HG02642 (cell line): ENCODE data around the gene TNFRSF4.
"Not testable (repeated sequence)": the region's sequence is repeated elsewhere in the genome, so short reads cannot be mapped to it uniquely, and the experiment has no call there.

ENCODE experiments used
- ATAC-seq: cut with Tn5 transposase; IDR thresholded peaks from one replicate; pipeline ENCODE4 v1.9.1; 2021; ENCODE audit warnings: mild to moderate bottlenecking; ENCODE audit not compliant: unreplicated experiment, poor library complexity

TNFRSF4 gene

GRCh38 chr1:1204998-1205768, 8.8 kb downstream of the TNFRSF4 start:
- ATAC-seq = no peak

GRCh38 chr1:1204425-1204920, 9.5 kb downstream of the TNFRSF4 start:
- no peak for ATAC-seq

DNA sequence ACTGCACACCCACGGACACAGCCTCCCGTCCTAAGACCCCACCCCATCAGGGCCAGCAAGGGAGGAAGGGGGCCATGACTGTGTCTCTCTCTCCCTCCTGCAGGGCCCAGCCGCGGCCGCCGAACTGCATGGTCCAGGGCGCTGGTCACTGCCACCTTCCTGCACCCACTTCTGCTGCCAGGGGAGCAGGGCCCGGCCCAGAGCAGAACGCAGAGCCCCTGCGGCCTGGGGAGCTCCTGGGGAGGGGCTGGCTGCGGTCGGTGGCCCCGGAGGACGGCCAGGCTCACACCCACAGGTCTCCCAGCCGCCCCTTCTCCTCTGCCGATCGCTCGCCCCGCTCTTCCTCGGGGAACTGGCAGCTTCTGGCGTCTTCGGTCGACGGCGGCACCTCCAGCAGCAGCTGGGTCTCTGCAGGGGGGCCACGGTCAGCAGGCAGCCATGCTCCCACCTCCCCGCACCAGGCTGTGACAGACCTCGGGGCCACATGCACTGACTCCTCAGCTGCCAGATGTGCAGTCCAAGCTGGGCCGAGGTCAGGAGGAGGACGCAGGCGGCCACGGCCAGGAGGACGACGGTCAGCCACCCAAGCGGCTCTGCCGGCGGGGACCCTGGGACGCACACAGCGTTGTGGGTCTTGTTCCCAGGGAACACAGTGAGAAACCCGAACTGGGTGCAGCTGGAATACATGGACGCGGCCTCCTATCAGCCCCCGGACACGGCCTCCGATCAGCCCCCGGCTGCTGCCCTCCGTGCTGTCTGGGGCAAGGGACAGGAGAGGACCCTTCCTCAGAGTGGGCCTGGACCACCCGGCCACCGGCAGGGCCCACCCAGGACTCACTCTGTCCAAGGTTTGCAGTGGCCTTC, 10.2 kb downstream of the TNFRSF4 start:
- no peak for ATAC-seq

DNA sequence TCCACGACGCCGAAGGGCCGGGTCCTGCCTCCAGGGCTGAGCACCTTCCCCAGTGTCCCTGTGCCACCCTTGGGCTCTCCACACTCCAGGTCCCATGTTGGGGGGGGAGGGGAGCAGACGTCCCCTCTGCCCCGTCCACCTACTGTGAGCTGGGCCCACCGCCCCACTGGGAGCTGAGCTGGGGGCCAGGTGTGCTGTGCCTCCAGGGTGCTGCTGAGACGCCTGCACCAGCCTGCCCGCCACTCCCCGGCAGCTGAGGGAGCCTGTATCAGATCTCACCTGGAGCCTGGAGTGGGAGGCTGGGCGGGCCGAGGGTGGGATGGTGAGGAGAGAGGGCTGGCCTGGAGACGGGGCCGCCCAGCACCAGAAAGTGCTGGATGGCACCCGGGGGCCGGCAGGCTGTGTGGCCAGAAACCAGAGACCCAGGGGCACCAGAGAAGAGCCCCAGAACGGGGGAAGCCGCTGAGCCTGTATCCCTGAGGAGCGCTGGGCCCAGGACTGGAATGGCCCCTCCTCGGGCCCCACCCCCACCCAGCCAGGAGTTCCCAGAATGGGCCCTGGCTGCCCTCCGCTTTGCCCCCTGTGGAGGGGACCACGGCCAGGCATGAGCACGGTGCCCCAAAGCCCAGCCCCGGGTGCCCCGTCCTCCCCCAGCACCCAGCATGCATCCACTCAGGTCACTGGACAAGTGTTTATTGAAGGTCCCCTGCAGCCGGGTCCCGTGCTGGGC, 11.0 kb downstream of the TNFRSF4 start:
- no peak for ATAC-seq

GRCh38 chr1:1200876-1201810, 12.8 kb downstream of the TNFRSF4 start:
- peak; percentile 49 for ATAC-seq

DNA sequence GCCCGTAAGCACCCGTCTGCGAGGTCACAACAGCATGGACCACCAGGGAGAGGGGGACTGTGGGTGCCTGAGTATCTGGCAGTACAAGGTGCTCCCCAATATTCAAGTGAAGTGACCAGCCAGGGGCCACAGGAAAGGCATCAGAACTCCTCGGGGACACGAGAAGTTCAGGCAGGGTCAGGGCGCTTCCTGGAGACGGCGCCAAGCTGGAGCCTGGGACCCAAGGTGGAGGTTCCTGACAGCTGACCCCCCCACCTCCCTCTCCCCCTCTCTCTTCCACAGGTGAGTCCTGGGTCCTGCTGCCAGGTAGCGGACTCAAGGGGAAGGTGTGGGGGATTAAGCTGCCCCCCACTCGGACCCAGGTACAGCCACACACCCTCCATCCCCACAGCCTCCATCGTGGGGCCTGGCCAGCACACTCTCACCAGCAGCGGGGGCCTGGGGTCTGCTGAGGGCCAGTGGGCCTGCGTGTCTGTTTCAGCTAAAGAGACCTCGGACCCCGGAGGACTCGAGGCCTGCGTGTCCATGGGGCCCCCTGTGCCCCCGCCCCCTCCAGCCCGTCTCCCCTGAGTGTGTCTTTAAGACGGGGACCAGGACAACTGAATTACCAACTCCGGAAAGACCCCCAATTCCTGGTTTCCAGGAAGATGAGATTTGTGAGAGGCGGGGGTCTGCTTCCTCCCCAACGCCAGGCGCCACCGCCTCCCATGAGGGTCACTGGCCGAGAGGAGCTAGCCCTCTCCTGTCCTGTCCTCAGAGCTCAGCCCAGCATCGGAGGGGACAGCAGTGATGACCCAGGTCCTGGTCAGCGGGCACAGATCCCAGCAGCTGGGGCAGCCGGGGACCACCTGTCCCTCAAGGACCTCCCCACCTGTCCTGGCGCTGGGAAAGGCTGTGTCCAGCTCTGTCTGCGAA, 13.7 kb downstream of the TNFRSF4 start:
- no peak for ATAC-seq

- no peak for ATAC-seq
These were observed 14.6 kb downstream of the TNFRSF4 start for GRCh38 chr1:1199141-1199960.

DNA sequence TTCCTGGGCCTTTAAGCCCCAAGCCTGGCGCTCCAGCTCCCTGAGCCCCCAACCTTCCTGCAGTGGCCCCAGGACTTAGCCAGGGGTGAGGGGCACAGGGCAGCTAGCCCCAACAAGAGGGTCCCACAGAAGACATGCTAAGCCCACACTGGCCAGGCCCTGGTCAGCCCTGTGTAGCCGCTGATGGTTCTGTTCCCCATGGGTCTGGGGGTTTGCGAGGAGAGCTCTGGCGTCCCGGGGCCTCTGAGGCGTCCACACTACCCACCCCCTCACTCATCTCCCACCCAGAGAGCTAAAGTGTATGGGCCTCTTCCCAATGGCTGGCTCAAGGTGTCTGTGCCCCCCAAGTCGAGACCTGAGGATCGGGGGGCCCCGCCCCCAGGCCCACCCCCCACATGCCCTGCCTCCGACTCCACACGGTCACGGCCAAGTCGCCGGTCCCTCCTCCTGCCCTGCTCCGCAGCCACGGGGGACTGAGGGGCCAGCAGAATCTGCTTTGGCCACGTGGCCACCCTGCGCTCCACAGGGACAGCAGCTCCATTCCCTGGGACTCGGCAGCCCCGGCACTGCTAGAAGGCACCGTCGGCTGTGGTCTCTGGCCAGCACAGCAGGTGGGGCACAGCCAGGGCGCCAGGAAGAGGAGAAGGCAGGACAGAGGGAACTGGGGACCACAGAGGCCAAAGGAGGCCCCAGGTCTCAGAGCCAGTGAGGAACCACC, 15.4 kb downstream of the TNFRSF4 start:
- no peak for ATAC-seq

GRCh38 chr1:1197551-1198422, 16.2 kb downstream of the TNFRSF4 start:
- no peak for ATAC-seq

DNA sequence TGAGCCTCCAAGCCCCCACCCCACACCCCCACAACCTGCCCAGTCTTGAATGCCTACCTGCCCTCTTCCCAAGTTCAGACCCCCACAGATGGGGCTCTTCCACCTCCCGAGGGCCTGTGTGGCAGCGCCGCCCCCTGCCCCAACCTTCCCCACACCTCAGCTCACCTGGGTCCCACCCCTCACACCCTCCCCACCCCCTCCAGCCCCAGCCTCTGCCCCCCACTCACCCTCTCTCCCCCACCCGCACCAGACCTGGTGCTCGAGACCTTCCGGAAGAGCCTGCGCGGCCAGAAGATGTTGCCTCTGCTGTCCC, 16.8 kb downstream of the TNFRSF4 start:
- ATAC-seq = no peak

DNA sequence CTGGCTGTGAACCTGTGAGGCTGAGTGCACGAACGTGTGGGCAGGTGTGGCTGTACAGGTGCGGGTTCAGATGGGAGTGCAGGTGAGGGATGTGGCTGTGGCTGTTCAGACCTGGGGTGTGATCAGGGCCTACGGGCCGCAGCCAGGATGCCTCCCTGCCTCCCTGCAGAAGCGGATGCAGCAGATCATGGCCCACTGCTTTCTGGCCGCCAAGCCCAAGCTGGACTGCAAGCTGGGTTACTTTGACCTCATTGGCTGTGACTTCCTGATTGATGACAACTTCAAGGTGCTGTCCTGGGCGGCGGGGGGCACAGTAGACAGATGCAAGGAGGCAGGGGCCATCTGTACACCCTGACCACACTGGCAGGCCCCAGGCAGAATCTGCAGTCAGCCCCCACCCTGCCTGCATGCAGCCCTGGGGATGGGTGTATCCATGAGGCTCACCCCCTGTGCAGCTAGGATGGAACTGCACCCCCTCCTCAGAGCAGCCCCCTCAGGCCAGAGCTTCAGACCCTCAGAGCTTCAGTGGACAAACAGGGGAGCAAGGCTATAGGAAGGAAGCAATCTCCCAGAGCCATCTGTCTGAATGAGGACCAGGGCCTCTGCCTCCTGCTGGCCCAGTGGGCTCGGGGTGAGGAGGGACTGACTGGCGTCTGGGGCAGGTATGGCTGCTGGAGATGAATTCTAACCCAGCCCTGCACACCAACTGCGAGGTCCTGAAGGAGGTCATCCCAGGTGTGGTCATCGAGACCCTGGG, 17.3 kb downstream of the TNFRSF4 start:
- ATAC-seq = no peak

- ATAC-seq = not testable (repeated sequence)
These were observed 18.2 kb downstream of the TNFRSF4 start for GRCh38 chr1:1195726-1196125.

DNA sequence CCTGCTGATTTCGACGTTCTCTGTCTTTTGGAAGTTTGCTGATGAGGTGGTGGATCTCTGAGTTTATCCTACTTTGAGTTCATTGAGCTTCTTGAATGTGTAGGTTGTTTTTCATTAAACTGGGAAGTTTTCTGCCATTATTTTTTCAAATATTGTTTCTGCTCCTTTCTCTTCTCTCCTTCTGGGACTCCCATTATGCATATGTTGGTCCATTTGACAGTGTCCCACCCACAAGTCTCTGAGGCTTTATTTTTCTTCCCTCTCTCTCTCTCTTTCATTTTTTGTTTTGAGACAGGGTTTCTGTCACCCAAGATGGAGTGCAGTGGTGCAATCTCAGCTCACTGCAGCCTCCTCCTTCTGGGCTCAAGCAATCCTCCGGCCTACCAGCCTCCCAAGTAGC, 19.2 kb downstream of the TNFRSF4 start:
- ATAC-seq = no peak

DNA sequence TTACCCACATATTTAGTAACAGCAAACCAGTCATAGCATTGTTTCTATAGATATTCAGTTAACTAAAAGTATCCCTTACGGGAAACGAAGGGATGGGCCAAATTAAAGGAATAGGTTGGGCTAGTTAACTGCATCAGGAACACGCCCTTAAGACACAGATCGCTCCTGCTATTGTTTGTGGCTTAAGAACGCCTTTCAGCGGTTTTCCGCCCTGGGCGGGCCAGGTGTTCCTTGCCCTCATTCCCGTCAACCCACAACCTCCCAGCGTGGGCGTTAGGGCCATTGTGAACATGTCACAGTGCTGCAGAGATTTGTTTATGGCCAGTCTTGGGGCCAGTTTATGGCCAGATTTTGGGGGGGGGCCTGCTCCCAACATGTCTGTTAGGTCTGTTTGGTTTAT, 22.2 kb downstream of the TNFRSF4 start:
- ATAC-seq = no peak

DNA sequence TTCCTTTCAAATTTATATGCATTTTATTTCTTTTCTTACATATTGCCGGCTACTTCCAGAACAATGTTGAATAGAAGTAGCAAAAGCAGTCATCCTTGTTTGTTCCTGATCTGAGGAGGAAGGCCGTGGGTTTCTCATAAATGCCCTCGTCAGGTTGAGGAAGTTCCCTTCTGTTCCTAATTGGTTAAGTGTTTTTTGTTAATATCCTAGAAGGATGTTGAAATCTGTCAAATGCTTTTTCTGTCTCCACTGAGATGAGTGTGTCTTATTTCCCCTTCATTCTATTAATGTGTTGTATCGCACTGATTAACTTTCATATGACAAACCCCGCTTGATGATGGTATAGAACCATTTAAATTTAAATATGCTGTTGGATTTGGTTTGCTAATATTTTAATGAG, 24.8 kb downstream of the TNFRSF4 start:
- ATAC-seq = no peak

DNA sequence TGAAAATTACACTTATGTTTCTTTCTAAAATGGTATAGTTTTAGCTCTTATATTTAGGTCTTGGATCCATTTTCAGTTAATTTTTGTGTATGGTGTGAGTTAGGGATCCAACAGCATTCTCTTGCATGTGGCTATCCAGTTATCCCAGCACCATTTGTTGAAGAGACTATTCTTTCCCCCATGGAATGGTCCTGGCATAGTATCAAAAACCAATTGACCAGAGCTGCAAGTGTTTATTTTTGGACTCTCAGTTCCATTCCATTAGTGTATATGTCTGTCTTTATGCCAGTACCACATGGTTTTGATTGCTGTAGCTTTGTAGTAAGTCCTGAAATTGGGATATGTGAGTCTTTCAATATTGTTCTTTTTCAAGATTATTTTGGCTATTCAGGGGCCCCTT, 26.0 kb downstream of the TNFRSF4 start:
- ATAC-seq = no peak
